ENCODE results near the gene LRRC1.

- TF ChIP-seq CTCF (conservative IDR thresholded peaks at IDR 0.05 in 1 of 2, IDR thresholded peaks at IDR 0.05 in 1 of 2; ENCODE audit: low read depth in 1 of 2, low read length in 2 of 2) (no peak), EZH2 (IDR thresholded peaks at IDR 0.05; ENCODE audit: low read length, missing control alignments) (no peak)
These were observed 4.5 kb downstream of the LRRC1 start for GRCh38 chr6:53799340-53799739.

All from fibroblast of lung (primary cell).